Endodermal cell (in vitro differentiated cells): Measurements from ENCODE around the gene UNC80. TPM values are rescaled to one million over a fixed set of nuclear protein-coding genes. Genes with fewer than 3 reads are reported as not detected.

Experiments used
- DNase-seq: peaks from one replicate; pipeline ENCODE4 v3.0.0-alpha.2; 2017
- H3K27ac ChIP-seq: 2 replicates; pipeline ENCODE4 v1.5.1; 2013; ENCODE audit warnings: mild to moderate bottlenecking, low read depth, low read length, moderate library complexity
- H3K27me3 ChIP-seq: 2 replicates; pipeline ENCODE4 v1.6.1; 2013; ENCODE audit warnings: mild to moderate bottlenecking, low read length, moderate library complexity; ENCODE audit not compliant: insufficient read depth, control insufficient read depth, poor library complexity, severe bottlenecking
- H3K36me3 ChIP-seq: 2 replicates; pipeline ENCODE4 v1.7.0; 2013; ENCODE audit warnings: mild to moderate bottlenecking, low read length, moderate library complexity; ENCODE audit not compliant: control insufficient read depth, insufficient read depth
- H3K4me1 ChIP-seq: one replicate; pipeline ENCODE4 v1.7.0; 2013; ENCODE audit warnings: low read length; ENCODE audit not compliant: control insufficient read depth, insufficient read depth
- H3K4me3 ChIP-seq: 2 replicates; pipeline ENCODE4 v1.5.1; 2013; ENCODE audit warnings: mild to moderate bottlenecking, low read length, moderate library complexity
- H3K9ac ChIP-seq: 2 replicates; pipeline ENCODE4 v1.6.1; 2013; ENCODE audit warnings: mild to moderate bottlenecking, low read length, moderate library complexity; ENCODE audit not compliant: poor library complexity, severe bottlenecking; ENCODE audit errors: extremely low read depth
- H3K9me3 ChIP-seq: 2 replicates; pipeline ENCODE4 v1.6.1; 2013; ENCODE audit warnings: mild to moderate bottlenecking, low read length, moderate library complexity; ENCODE audit not compliant: control insufficient read depth
- H3K27ac Mint-ChIP-seq: 2 replicates; pipeline ENCODE4 v1.8.0; 2020; ENCODE audit warnings: mixed read lengths
- H3K27me3 Mint-ChIP-seq: 2 replicates; pipeline ENCODE4 v1.8.0; 2021; ENCODE audit warnings: mild to moderate bottlenecking, mixed read lengths; ENCODE audit not compliant: insufficient read depth
- H3K36me3 Mint-ChIP-seq: 2 replicates; pipeline ENCODE4 v1.8.0; 2020; ENCODE audit warnings: low read depth, mixed read lengths
- H3K4me1 Mint-ChIP-seq: 2 replicates; pipeline ENCODE4 v1.8.0; 2020; ENCODE audit warnings: mixed read lengths
- H3K4me3 Mint-ChIP-seq: 2 replicates; pipeline ENCODE4 v1.8.0; 2020; ENCODE audit warnings: mild to moderate bottlenecking, moderate library complexity, mixed read lengths
- H3K9me3 Mint-ChIP-seq: 2 replicates; pipeline ENCODE4 v1.8.0; 2020; ENCODE audit warnings: mild to moderate bottlenecking, mixed read lengths
- WGBS, 2 experiments: methylation state at CpG; one replicate each; pipeline versions ENCODE4 v1.1.5 to v1.1.7; 2013; ENCODE audit warnings: missing lambda C conversion rate in 2 of 2, mixed read lengths in 1 of 2; ENCODE audit not compliant: insufficient coverage in 1 of 2, insufficient read length in 1 of 2; 5-methylcytosine and 5-hydroxymethylcytosine counted together
- total RNA-seq, 2 donors: library from RNA; stranded (reverse); fragmentation: NEBNext Ultra II Directional in 1 of 2; extraction: Animal tissue kit (Norgen Biotek cat#: 25700) in 1 of 2; gene quantifications; 2 replicates in 1 of 2; 3 replicates in 1 of 2; pipeline ENCODE4 v1.2.1, GENCODE V29; 2021
- TF ChIP-seq, protein P1 (sequence below): fragments of 200-600 bp; sonication (generic); conservative IDR thresholded peaks from 2 replicates; pipeline ENCODE4 v1.5.0; 2021; ENCODE audit warnings: antibody characterized with exemption, mild to moderate bottlenecking

UNC80 gene
- total RNA-seq, 2 donors from 2014 or later: 0.15 to 0.55 TPM

DNA sequence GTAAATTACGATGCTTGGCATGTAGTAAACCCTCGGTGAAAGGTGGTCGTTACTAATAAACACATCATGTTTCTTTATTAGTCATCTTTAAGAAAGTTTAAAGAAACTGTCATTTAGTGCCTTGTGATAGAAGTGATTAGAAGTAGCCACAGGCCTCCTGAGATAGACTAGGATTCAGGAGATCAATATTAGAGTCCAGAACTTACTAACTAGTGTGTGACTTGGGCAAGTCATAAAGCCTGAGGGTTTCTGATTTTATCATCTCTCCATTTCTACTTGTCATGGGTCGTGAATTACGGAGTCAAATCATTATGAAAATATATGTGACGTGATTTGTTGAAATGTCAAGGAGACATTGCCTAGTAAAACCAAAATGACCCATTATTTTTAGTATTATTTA, 237.5 kb downstream of the UNC80 start:
- H3K36me3 ChIP-seq: peaks cover 62% of the 10 kb centered on the region
- no peaks in the 10 kb centered on the region for H3K9me3 ChIP-seq
- no peak overlapping the region for H3K27ac ChIP-seq
- H3K4me1 ChIP-seq: peaks cover 9% of the 10 kb centered on the region
- peaks cover 18% of the 10 kb centered on the region for H3K4me1 Mint-ChIP-seq
- TF ChIP-seq, protein P1, sequence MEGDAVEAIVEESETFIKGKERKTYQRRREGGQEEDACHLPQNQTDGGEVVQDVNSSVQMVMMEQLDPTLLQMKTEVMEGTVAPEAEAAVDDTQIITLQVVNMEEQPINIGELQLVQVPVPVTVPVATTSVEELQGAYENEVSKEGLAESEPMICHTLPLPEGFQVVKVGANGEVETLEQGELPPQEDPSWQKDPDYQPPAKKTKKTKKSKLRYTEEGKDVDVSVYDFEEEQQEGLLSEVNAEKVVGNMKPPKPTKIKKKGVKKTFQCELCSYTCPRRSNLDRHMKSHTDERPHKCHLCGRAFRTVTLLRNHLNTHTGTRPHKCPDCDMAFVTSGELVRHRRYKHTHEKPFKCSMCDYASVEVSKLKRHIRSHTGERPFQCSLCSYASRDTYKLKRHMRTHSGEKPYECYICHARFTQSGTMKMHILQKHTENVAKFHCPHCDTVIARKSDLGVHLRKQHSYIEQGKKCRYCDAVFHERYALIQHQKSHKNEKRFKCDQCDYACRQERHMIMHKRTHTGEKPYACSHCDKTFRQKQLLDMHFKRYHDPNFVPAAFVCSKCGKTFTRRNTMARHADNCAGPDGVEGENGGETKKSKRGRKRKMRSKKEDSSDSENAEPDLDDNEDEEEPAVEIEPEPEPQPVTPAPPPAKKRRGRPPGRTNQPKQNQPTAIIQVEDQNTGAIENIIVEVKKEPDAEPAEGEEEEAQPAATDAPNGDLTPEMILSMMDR: no peak
- 81% methylated on average over 6 of the region's 6 CpGs; no CpG with 5 or more reads in 1 of the 2 experiments for WGBS, 2 experiments
- peaks cover 50% of the 10 kb centered on the region for H3K36me3 Mint-ChIP-seq
- no peak overlapping the region for H3K27ac Mint-ChIP-seq
- H3K9ac ChIP-seq: no peak overlapping the region
- no peak overlapping the region for H3K4me3 ChIP-seq
- no peaks in the 10 kb centered on the region for H3K9me3 Mint-ChIP-seq
- no peaks in the 10 kb centered on the region for H3K27me3 ChIP-seq
- DNase-seq: no peak
- H3K4me3 Mint-ChIP-seq: no peak overlapping the region
- H3K27me3 Mint-ChIP-seq: no peaks in the 10 kb centered on the region

DNA sequence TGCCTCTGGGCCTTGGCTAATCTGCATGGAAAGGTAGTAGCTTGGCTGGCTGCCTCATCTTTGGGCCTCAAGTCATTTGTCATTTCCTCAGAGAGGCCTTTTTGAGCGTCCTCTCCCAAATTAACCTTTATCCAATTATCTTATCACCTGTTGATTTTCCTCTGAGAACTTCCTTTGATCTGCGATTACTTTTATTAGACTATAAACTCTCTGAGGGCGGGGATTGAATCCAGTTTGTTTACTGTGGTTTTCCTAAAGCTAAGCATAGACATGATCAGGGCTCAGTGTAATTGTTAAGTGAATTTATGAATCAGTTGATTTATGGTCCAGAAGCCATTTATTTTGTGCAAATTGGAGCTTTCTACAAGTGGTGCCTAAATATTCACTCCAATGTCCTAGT, 238.3 kb downstream of the UNC80 start:
- Histone ChIP-seq H3K9ac (no peak overlapping the region), H3K36me3 (peaks cover 67% of the 10 kb centered on the region), H3K27me3 (no peaks in the 10 kb centered on the region), H3K4me3 (no peak overlapping the region), H3K9me3 (no peaks in the 10 kb centered on the region), H3K27ac (no peak overlapping the region), H3K4me1 (peaks cover 7% of the 10 kb centered on the region)
- Mint-ChIP-seq H3K36me3 (peaks cover 54% of the 10 kb centered on the region), H3K4me1 (peaks cover 16% of the 10 kb centered on the region), H3K9me3 (no peaks in the 10 kb centered on the region), H3K4me3 (no peak overlapping the region), H3K27ac (no peak overlapping the region), H3K27me3 (no peaks in the 10 kb centered on the region)
- no peak for DNase-seq
- WGBS, 2 experiments: 79 to 87% methylated on average over 2 to 3 of the region's 3 CpGs
- TF ChIP-seq, protein P1: no peak

DNA sequence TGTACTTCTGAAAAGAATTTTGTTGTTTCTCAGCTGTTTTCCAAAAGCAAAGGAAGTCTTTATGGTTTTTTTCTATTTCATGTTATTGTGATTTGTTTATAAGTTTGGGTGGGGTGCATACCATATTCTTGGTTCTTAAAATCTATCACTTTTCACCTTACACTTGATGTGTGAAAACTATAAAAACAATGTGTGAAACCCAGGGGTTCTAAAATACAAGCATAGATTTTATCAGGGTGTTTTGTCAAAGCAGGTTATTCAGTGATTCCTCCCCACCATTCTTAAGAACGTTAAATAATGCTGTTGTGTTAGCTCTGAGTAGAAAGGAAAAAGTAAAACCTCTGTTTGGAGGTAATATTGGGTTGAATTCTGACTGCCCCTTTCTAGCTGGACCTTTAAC, 248.5 kb downstream of the UNC80 start:
- H3K27ac Mint-ChIP-seq: no peak overlapping the region
- Histone ChIP-seq H3K27me3 (no peaks in the 10 kb centered on the region), H3K9ac (no peak overlapping the region), H3K4me3 (no peak overlapping the region), H3K36me3 (peaks cover 96% of the 10 kb centered on the region), H3K9me3 (no peaks in the 10 kb centered on the region), H3K4me1 (peaks cover 4% of the 10 kb centered on the region), H3K27ac (no peak overlapping the region)
- H3K27me3 Mint-ChIP-seq: no peaks in the 10 kb centered on the region
- no peak for DNase-seq
- peaks cover 6% of the 10 kb centered on the region for H3K4me1 Mint-ChIP-seq
- H3K9me3 Mint-ChIP-seq: no peaks in the 10 kb centered on the region
- H3K36me3 Mint-ChIP-seq: peaks cover 75% of the 10 kb centered on the region
- TF ChIP-seq, protein P1: no peak
- 82% methylated on average over 1 of the region's 1 CpG; no CpG with 5 or more reads in 1 of the 2 experiments for WGBS, 2 experiments
- no peak overlapping the region for H3K4me3 Mint-ChIP-seq
